ENCODE results near the gene USP49. TPM values are rescaled to one million over a fixed set of nuclear protein-coding genes. Genes with fewer than 3 reads are reported as not detected.

USP49 gene
- total RNA-seq, 2 experiments from 2014 or later, result 9.0 to 17.8 TPM

- TF ChIP-seq CTCF (conservative IDR thresholded peaks at IDR 0.05; ENCODE audit: low read length), result no peak
- no peak for TF ChIP-seq EZH2phosphoT487 (IDR thresholded peaks at IDR 0.05; ENCODE audit: borderline replicate concordance, low read depth, low read length)
- Histone ChIP-seq H4K20me1 (ENCODE audit: insufficient read depth, low read length) (no peaks in the 10 kb centered on the region), H3K4me1 (ENCODE audit: insufficient read depth, low read length, poor library complexity, severe bottlenecking) (peaks cover 7% of the 10 kb centered on the region), H3K9me3 (ENCODE audit: low read length) (no peaks in the 10 kb centered on the region), H3K79me2 (ENCODE audit: insufficient read depth, low read depth, low read length) (no peaks in the 10 kb centered on the region), H3K27ac (ENCODE audit: low read depth, low read length, poor library complexity, severe bottlenecking) (no peak overlapping the region), H2AFZ (ENCODE audit: low read length) (no peak overlapping the region), H3K9me2 (ENCODE audit: insufficient read depth, low read length) (no peaks in the 10 kb centered on the region), H3K4me2 (ENCODE audit: low read length) (no peak overlapping the region), H3K36me3 (ENCODE audit: insufficient read depth, low read length) (peaks cover 38% of the 10 kb centered on the region), H3K4me3 (ENCODE audit: low read depth, low read length, poor library complexity, severe bottlenecking) (no peak overlapping the region)
- intact Hi-C loops (cut with micrococcal nuclease; ENCODE audit: unreplicated experiment), result no loop called here
- no TSS peak for BruUV-seq (replicated peaks)
- no peak for DNase-seq (ENCODE audit: low spot score)
- POLR2A ChIA-PET, result no interaction called here
- CTCF ChIA-PET (ENCODE audit: unreplicated experiment), result no interaction called here
These were observed 124.7 kb downstream of the USP49 start for GRCh38 chr6:41770381-41771057.

- POLR2A ChIA-PET, result interaction anchor here (1.5 kb wide), 1 partner anchor 21 kb away, joined by 3 read pairs; no protein-coding TSS in a partner anchor
- intact Hi-C loops (cut with micrococcal nuclease; ENCODE audit: unreplicated experiment), result no loop called here
These were observed 125.8 kb downstream of the USP49 start for GRCh38 chr6:41769376-41769775.

More at GRCh38 chr6:41769376-41769775, 125.8 kb downstream of the USP49 start:
- no peak overlapping the region for H3K4me3 ChIP-seq (ENCODE audit: low read depth, low read length, poor library complexity, severe bottlenecking)
- TF ChIP-seq EZH2phosphoT487 (IDR thresholded peaks at IDR 0.05; ENCODE audit: borderline replicate concordance, low read depth, low read length), result no peak
- no peak for TF ChIP-seq CTCF (conservative IDR thresholded peaks at IDR 0.05; ENCODE audit: low read length)
- CTCF ChIA-PET (ENCODE audit: unreplicated experiment), result no interaction called here
- H3K4me2 ChIP-seq (ENCODE audit: low read length), result no peak overlapping the region
- H3K27ac ChIP-seq (ENCODE audit: low read depth, low read length, poor library complexity, severe bottlenecking), result no peak overlapping the region
- peaks cover 27% of the 10 kb centered on the region for H3K36me3 ChIP-seq (ENCODE audit: insufficient read depth, low read length)
- H3K9me3 ChIP-seq (ENCODE audit: low read length), result no peaks in the 10 kb centered on the region
- no peak for DNase-seq (ENCODE audit: low spot score)
- H3K4me1 ChIP-seq (ENCODE audit: insufficient read depth, low read length, poor library complexity, severe bottlenecking), result peaks cover 7% of the 10 kb centered on the region
- no TSS peak for BruUV-seq (replicated peaks)
- H3K9me2 ChIP-seq (ENCODE audit: insufficient read depth, low read length), result no peaks in the 10 kb centered on the region
- H2AFZ ChIP-seq (ENCODE audit: low read length), result no peak overlapping the region
- H4K20me1 ChIP-seq (ENCODE audit: insufficient read depth, low read length), result no peaks in the 10 kb centered on the region
- H3K79me2 ChIP-seq (ENCODE audit: insufficient read depth, low read depth, low read length), result no peaks in the 10 kb centered on the region

Data from OCI-LY7 (cell line).